Fibroblast of pulmonary artery (primary cell): ENCODE measurements around the gene SHISA8.

Source experiments
- DNase-seq: peaks from one replicate; pipeline ENCODE4 v3.0.0-alpha.2; 2010; ENCODE audit warnings: low read depth
- H3K4me3 ChIP-seq: replicated peaks from 2 replicates; pipeline ENCODE4 v1.5.1; 2011; ENCODE audit warnings: low read depth, mild to moderate bottlenecking, control low read depth, low read length, moderate library complexity
- TF ChIP-seq, protein P1 (sequence below): IDR thresholded peaks from 2 replicates; pipeline ENCODE4 v1.5.1; 2011; ENCODE audit warnings: mild to moderate bottlenecking, control low read depth, low read length, inconsistent platforms; ENCODE audit errors: missing control alignments

SHISA8 gene

DNA sequence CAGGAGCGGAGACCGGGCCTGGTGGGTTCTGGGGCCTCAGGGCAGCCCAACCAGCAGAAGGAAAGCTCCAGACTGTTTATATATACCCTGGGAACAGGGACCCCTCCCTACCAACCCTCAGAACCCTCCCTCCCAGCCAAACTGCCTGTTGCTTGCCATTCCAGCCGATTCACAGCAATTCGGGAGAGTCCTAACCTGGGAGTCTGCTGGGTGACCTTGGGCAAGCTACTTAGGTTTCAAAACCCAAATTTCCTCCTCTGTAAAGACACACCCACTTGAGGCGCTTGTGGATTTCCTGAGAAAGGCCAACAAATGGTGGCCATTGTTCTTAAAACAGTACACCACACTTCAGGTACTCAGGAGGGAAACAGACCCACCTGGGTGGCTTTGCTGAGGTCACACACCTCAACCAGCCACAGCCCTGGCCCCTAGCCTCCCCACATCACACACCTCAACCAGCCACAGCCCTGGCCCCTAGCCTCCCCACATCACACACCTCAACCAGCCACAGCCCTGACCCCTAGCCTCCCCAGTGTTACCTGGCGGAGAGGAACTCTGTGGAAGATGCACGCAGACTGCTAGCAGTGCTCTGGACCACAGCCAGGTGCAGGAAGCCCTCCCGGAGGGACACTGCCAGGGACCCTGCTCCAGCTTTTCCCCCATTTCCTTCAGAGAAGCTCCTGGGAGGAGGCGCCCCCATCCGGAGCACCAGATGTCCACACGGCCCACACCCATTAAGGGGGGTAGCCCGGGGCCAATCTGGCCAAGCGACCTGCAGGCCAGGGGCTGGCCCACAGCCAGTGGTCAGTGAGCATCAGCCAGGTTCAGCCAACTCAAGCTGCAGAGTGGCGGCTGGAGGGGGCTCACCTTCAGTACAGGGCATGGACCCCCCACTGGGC is 6.2 kb downstream of the SHISA8 start:
- TF ChIP-seq, protein P1, sequence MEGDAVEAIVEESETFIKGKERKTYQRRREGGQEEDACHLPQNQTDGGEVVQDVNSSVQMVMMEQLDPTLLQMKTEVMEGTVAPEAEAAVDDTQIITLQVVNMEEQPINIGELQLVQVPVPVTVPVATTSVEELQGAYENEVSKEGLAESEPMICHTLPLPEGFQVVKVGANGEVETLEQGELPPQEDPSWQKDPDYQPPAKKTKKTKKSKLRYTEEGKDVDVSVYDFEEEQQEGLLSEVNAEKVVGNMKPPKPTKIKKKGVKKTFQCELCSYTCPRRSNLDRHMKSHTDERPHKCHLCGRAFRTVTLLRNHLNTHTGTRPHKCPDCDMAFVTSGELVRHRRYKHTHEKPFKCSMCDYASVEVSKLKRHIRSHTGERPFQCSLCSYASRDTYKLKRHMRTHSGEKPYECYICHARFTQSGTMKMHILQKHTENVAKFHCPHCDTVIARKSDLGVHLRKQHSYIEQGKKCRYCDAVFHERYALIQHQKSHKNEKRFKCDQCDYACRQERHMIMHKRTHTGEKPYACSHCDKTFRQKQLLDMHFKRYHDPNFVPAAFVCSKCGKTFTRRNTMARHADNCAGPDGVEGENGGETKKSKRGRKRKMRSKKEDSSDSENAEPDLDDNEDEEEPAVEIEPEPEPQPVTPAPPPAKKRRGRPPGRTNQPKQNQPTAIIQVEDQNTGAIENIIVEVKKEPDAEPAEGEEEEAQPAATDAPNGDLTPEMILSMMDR: no peak
- no peak for DNase-seq
- no peak overlapping the region for H3K4me3 ChIP-seq

DNA sequence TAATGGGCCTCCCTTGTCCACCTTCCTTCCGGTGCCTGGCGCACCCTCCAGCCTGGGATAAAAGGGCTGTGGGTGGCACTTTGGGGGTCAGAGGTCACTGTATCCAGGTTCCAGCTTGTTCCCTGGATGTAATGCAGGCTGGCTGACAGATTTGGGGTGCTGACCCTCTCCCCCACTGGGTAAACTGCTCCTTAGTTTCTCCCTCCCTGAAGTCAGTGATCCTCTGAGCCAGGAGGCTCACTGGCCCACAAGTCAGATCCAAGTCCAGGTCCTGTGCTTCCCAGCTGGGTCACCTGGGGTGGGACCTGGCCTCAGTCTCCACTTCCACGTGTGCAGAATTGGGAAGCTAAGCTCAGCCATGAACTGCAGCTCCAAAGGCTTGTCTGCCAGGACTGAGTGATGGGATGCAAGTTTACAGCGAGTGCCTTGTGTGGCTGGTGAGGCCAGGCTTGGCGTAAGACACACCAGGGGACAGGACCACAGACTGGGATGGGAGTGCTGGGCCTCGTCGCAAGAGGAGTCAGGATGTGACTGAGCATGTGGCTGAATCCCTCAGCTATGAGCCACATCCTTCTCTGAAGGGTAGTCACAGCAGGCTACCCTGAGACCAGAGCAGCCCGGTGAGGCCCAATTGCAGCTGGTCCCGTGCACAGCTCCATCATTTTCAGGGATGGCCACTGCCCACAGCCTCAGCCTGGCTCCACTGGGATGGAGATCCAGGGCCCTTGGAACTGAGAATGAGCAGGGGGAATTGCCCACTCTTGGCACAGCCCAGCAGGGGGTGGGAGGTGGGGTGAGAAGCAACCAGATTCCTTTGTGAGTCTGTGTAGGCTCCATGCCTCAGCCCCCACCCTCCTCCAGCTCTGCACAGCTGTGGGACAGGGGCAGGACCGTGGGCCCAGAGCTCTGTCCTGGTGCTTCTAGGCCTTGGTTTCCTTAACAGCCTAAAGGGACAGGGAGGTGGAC is 7.2 kb downstream of the SHISA8 start:
- TF ChIP-seq, protein P1: no peak
- H3K4me3 ChIP-seq: no peak overlapping the region
- no peak for DNase-seq

DNA sequence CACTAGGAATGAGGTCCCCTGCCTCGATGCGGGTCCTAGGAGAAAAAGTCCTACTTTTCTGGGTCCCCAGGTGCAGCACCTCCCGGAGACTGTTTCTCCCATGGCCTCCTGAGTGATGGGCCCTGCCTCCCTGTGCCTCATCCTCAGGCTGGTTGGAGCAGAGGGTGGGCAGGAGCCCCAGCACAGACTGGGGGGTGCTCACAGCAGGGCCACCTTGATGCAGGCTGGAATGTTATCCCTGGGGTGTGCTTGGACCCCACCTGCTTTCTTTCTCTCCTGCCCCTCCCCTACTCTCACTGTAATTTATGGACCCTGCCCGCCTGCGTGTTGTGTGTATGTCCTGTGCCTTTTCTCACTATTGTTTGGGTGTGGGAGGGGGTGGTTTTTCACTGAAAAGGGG is 8.1 kb downstream of the SHISA8 start:
- no peak for DNase-seq
- H3K4me3 ChIP-seq: no peak overlapping the region
- TF ChIP-seq, protein P1: no peak

DNA sequence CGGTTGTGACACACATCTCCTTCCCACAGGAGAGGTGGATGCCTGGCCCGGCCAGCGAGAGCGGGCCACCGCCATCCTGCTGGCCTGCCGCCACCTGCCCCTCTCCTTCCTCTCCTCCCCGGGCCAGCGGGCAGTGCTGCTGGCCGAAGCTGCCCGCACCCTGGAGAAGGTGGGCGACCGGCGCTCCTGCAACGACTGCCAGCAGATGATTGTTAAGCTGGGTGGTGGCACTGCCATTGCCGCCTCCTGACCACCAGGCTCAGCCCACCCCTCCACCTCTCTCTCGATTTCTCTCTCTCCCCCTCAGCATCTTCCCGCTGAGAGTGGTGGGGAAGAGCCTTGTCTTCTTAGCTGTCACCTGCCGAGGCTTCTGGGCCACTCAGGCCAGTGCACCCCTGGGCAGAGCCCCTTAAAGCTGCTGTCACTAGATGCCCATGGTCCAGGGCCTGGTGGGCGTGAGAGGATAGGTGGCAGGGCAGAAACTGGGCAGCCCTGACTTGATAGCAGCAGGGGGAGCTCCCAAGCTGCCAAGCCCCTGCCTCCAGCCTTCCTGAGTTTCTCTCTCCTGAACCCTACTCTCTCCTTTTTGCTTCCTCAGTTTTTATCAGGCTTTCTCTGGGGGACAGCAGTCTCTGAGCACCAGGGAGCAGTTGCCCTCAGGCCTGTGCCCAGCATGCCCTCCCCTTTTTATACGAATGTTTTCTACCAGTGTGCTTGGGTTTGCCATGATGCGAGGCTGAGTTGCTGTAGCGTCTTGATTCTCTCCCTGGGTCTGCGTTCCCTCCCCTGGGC is 9.3 kb downstream of the SHISA8 start:
- no peak overlapping the region for H3K4me3 ChIP-seq
- DNase-seq: no peak
- TF ChIP-seq, protein P1: no peak

DNA sequence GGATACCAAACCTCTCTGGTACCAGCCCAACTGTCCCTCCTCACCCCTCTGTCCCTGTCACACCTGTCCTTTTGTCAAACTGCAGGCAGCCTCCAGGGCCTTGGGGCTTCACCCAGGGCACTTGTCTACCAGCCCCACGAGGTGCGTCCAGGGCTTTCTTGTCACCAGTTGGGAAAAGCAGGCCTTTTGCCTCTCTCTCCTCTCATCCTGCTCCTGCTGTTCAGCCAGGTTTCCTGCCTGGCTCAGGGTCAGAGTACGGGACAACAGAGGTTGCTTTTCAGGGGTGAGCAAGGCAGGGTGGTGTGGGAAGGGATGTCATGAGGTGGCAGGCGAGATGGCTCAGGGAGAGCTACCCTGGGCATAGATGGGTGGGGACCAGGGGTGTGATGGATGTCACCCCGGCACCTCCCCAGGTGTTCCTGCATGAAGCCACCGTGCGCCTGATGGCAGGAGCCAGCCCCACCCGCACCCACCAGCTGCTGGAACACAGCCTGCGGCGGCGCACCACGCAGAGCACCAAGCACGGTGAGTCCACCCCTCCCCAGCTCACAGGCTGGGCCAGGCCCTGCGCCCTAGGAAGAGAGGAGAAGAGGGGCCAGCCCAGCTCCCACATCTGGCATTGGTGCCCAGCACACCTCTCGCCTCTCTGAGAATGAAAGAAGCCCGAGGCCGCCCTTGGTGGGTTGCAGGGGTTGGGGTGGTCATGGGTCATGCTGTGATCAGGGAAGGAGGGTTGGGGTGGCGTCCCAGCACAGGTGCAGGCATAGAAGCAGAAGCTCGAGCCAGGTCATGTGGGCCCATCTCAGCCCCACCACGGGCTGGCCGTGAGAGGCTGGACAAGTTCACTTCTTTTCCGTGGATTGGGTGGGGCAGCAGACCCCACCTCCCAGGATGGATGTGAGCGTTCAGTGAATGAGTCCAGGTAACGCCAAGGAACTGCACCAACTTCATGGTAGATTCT is 10.1 kb downstream of the SHISA8 start:
- TF ChIP-seq, protein P1: no peak
- no peak for DNase-seq
- no peak overlapping the region for H3K4me3 ChIP-seq
